T-helper 22 cell (primary cell): ENCODE results near the gene MAT1A.
"Not testable (repeated sequence)": the region's sequence is repeated elsewhere in the genome, so short reads cannot be mapped to it uniquely, and the experiment has no call there.

Experiments used
- DNase-seq: peaks from one replicate; pipeline ENCODE4 v3.0.0-alpha.2; 2020; ENCODE audit warnings: low read depth

Gene MAT1A

GRCh38 chr10:80264081-80265056 lies 25.1 kb downstream of the MAT1A start:
- DNase-seq, result no peak

GRCh38 chr10:80261316-80262030 lies 28.0 kb downstream of the MAT1A start:
- DNase-seq, result no peak

- no peak for DNase-seq
Measured at GRCh38 chr10:80260295-80261243, 28.9 kb downstream of the MAT1A start.

GRCh38 chr10:80259405-80259871 lies 30.0 kb downstream of the MAT1A start:
- DNase-seq, result no peak

- not testable (repeated sequence) for DNase-seq
Measured at GRCh38 chr10:80256798-80257197, 32.7 kb downstream of the MAT1A start.

- DNase-seq, result not testable (repeated sequence)
Measured at GRCh38 chr10:80254726-80255125, 34.7 kb downstream of the MAT1A start.

- not testable (repeated sequence) for DNase-seq
Measured at GRCh38 chr10:80253963-80254271, 35.5 kb downstream of the MAT1A start.

- DNase-seq, result no peak
Measured at GRCh38 chr10:80253266-80253962, 36.0 kb downstream of the MAT1A start.

- no peak for DNase-seq
Measured at GRCh38 chr10:80252296-80252887, 37.1 kb downstream of the MAT1A start.

GRCh38 chr10:80251703-80252280 lies 37.7 kb downstream of the MAT1A start:
- not testable (repeated sequence) for DNase-seq

- not testable (repeated sequence) for DNase-seq
Measured at GRCh38 chr10:80250399-80250798, 39.1 kb downstream of the MAT1A start.

- not testable (repeated sequence) for DNase-seq
Measured at GRCh38 chr10:80249906-80250305, 39.6 kb downstream of the MAT1A start.

GRCh38 chr10:80247611-80248010 lies 41.8 kb downstream of the MAT1A start:
- DNase-seq, result not testable (repeated sequence)

- not testable (repeated sequence) for DNase-seq
Measured at GRCh38 chr10:80244371-80244770, 45.1 kb downstream of the MAT1A start.

- DNase-seq, result not testable (repeated sequence)
Measured at GRCh38 chr10:80242341-80242740, 47.1 kb downstream of the MAT1A start.

- not testable (repeated sequence) for DNase-seq
Measured at GRCh38 chr10:80236457-80236856, 53.0 kb downstream of the MAT1A start.

GRCh38 chr10:80234331-80235235 lies 54.9 kb downstream of the MAT1A start:
- DNase-seq, result not testable (repeated sequence)

GRCh38 chr10:80233871-80234270 lies 55.6 kb downstream of the MAT1A start:
- not testable (repeated sequence) for DNase-seq

GRCh38 chr10:80226723-80227122 lies 62.7 kb downstream of the MAT1A start:
- not testable (repeated sequence) for DNase-seq
